Peyer's patch (tissue), 4 donors: ENCODE results near the gene WDR83. TPM values are rescaled to one million over a fixed set of nuclear protein-coding genes. Genes with fewer than 3 reads are reported as not detected.

Source experiments
- DNase-seq, 3 donors: peaks; one replicate each; pipeline ENCODE4 v3.0.0-alpha.2; 2017 to 2019
- H3K27ac ChIP-seq, 4 donors: fragments of 200-600 bp; sonication (generic); one replicate each; pipeline ENCODE4 v1.5.1; 2016 to 2019
- H3K27me3 ChIP-seq, 2 donors: fragments of 200-600 bp; sonication (generic); one replicate each; pipeline ENCODE4 v1.5.1; 2019
- H3K36me3 ChIP-seq, 3 donors: fragments of 200-600 bp; sonication (generic); one replicate each; pipeline ENCODE4 v1.5.1; 2016 to 2019
- H3K4me1 ChIP-seq, 4 donors: fragments of 200-600 bp; sonication (generic); one replicate each; pipeline ENCODE4 v1.5.1; 2016 to 2019
- H3K4me3 ChIP-seq, 4 donors: fragments of 200-600 bp; sonication (generic); 1 replicate in 3 of 4; 2 replicates in 1 of 4; pipeline ENCODE4 v1.5.1; 2016 to 2019; ENCODE audit warnings: mild to moderate bottlenecking in 1 of 4
- H3K9me3 ChIP-seq, 4 donors: fragments of 200-600 bp; sonication (generic); one replicate each; pipeline ENCODE4 v1.5.1; 2016 to 2019; ENCODE audit warnings: mild to moderate bottlenecking in 1 of 4
- CTCF ChIP-seq, 6 experiments: fragments of 450-650 bp in 4 of 6; fragments of 200-600 bp in 2 of 6; sonication (generic) in 1 of 6; IDR thresholded peaks; one replicate each; pipeline ENCODE4 v1.5.1; 2017 to 2019; ENCODE audit warnings: antibody characterized with exemption in 6 of 6, mild to moderate bottlenecking in 3 of 6, moderate library complexity in 1 of 6
- POLR2A ChIP-seq, 2 donors: fragments of 450-650 bp; IDR thresholded peaks; one replicate each; pipeline ENCODE4 v1.5.1; 2017; ENCODE audit warnings: antibody characterized with exemption in 2 of 2, mild to moderate bottlenecking in 2 of 2, moderate library complexity in 2 of 2
- total RNA-seq, 4 donors: library from RNA; depleted of rRNA; stranded (reverse); fragments of >200 nt; gene quantifications; one replicate each; pipeline ENCODE4 v1.1.0, GENCODE V29; 2016

WDR83 gene
- total RNA-seq, 4 donors from 2014 or later = 2.8 to 14.0 (median 9.5) TPM

- Histone ChIP-seq H3K9me3 (no peaks in the 10 kb centered on the region), H3K27ac (no peak overlapping the region), H3K36me3 (peaks cover 0 to 49% (median 2%) of the 10 kb centered on the region in 3 donors), H3K4me3 (no peak overlapping the region), H3K4me1 (peaks cover 0 to 13% (median 0%) of the 10 kb centered on the region in 4 donors), H3K27me3 (no peaks in the 10 kb centered on the region)
- TF ChIP-seq POLR2A (IDR thresholded peaks at IDR 0.05) (no peak), CTCF (IDR thresholded peaks at IDR 0.05) (no peak)
- DNase-seq = no peak
Observed at GRCh38 chr19:12680034-12680433, 13.4 kb downstream of the WDR83 start.

- Histone ChIP-seq H3K27ac (peak within 1 kb of the TSS; percentile 86 to 99 (median 99)), H3K36me3 (peaks cover 0 to 37% (median 2%) of the 10 kb centered on the region in 3 donors), H3K4me1 (peaks cover 0 to 13% (median 0%) of the 10 kb centered on the region in 4 donors), H3K4me3 (peak within 1 kb of the TSS; percentile 67 to 100 (median 96)), H3K27me3 (no peaks in the 10 kb centered on the region), H3K9me3 (no peaks in the 10 kb centered on the region)
- peak; percentile 88 to 98 (median 96) for DNase-seq
- TF ChIP-seq CTCF (IDR thresholded peaks at IDR 0.05) = peak in 1 of 6 experiments; percentile 2
- peak; percentile 31 to 42 for TF ChIP-seq POLR2A (IDR thresholded peaks at IDR 0.05)
Observed at GRCh38 chr19:12681074-12681987, 14.7 kb downstream of the WDR83 start, which contains the start of gene DHPS. Gene DHPS, minus strand, starts transcription at chr19:12681880. Its CDS starts 114 bp downstream, at chr19:12681766.

GRCh38 chr19:12685831-12686230 lies 19.2 kb downstream of the WDR83 start:
- Histone ChIP-seq H3K27me3 (no peaks in the 10 kb centered on the region), H3K36me3 (no peaks in the 10 kb centered on the region), H3K9me3 (no peaks in the 10 kb centered on the region), H3K27ac (no peak overlapping the region), H3K4me1 (peaks cover 0 to 3% (median 0%) of the 10 kb centered on the region in 4 donors), H3K4me3 (no peak overlapping the region)
- DNase-seq = no peak
- no peak for TF ChIP-seq POLR2A (IDR thresholded peaks at IDR 0.05)
- no peak for TF ChIP-seq CTCF (IDR thresholded peaks at IDR 0.05)

- Histone ChIP-seq H3K27ac (no peak within 1 kb of the TSS), H3K4me3 (no peak within 1 kb of the TSS), H3K27me3 (no peaks in the 10 kb centered on the region), H3K9me3 (no peaks in the 10 kb centered on the region), H3K36me3 (no peaks in the 10 kb centered on the region), H3K4me1 (no peaks in the 10 kb centered on the region)
- TF ChIP-seq POLR2A (IDR thresholded peaks at IDR 0.05) (no peak), CTCF (IDR thresholded peaks at IDR 0.05) (no peak)
- no peak for DNase-seq
Observed at GRCh38 chr19:12687496-12688196, 21.0 kb downstream of the WDR83 start, which contains the start of gene GNG14. Gene GNG14, plus strand, starts transcription at chr19:12687998. Its CDS starts 51 bp downstream, at chr19:12688049.

- H3K27me3 ChIP-seq = no peaks in the 10 kb centered on the region
- TF ChIP-seq POLR2A (IDR thresholded peaks at IDR 0.05) (no peak), CTCF (IDR thresholded peaks at IDR 0.05) (no peak)
- H3K27ac ChIP-seq = no peak overlapping the region
- no peaks in the 10 kb centered on the region for H3K36me3 ChIP-seq
- no peak for DNase-seq
- H3K4me1 ChIP-seq = no peaks in the 10 kb centered on the region
- no peaks in the 10 kb centered on the region for H3K9me3 ChIP-seq
- no peak overlapping the region for H3K4me3 ChIP-seq
Observed at GRCh38 chr19:12689012-12689411, 22.4 kb downstream of the WDR83 start.
